SU-DHL-6 (cell line): ENCODE results near the gene CPLX1.
"Not testable (repeated sequence)": the region's sequence is repeated elsewhere in the genome, so short reads cannot be mapped to it uniquely, and the experiment has no call there.

Experiments used
- H2AFZ ChIP-seq: fragments of 200-600 bp; sonication (generic); 2 replicates; pipeline ENCODE4 v1.6.1; 2014; ENCODE audit warnings: low read depth, mild to moderate bottlenecking, moderate library complexity, mixed read lengths, antibody characterized with exemption, low read length; ENCODE audit not compliant: severe bottlenecking
- H3F3A ChIP-seq: fragments of 200-600 bp; shearing (Covaris generic); 2 replicates; pipeline ENCODE4 v1.6.0; 2016; ENCODE audit warnings: antibody characterized with exemption, mild to moderate bottlenecking; ENCODE audit not compliant: insufficient read depth
- H3K27ac ChIP-seq: fragments of 200-600 bp; sonication (generic); 2 replicates; pipeline ENCODE4 v1.5.1; 2016; ENCODE audit warnings: low read depth, mild to moderate bottlenecking, low read length, moderate library complexity, mixed read lengths
- H3K27me3 ChIP-seq: fragments of 200-600 bp; sonication (generic), shearing (Covaris generic); 2 replicates; pipeline ENCODE4 v1.6.0; 2014; ENCODE audit warnings: mild to moderate bottlenecking, low read length
- H3K36me3 ChIP-seq: fragments of 200-600 bp; sonication (generic); 2 replicates; pipeline ENCODE4 v1.6.1; 2014; ENCODE audit warnings: mild to moderate bottlenecking, low read length, mixed read lengths
- H3K4me2 ChIP-seq: fragments of 300-600, 200-600 bp; shearing (Covaris generic), sonication (generic); 2 replicates; pipeline ENCODE4 v1.6.0; 2014; ENCODE audit warnings: low read length, low read depth, mild to moderate bottlenecking; ENCODE audit not compliant: poor library complexity, severe bottlenecking
- H3K4me3 ChIP-seq: fragments of 200-600 bp; sonication (generic); 2 replicates; pipeline ENCODE4 v1.5.1; 2014; ENCODE audit warnings: antibody characterized with exemption, low read length, mild to moderate bottlenecking, mixed read lengths; ENCODE audit not compliant: insufficient read depth, poor library complexity, severe bottlenecking
- H3K79me2 ChIP-seq: fragments of 200-600 bp; sonication (generic); 2 replicates; pipeline ENCODE4 v1.6.1; 2014; ENCODE audit warnings: mild to moderate bottlenecking, low read length, moderate library complexity; ENCODE audit not compliant: insufficient read depth
- H3K9ac ChIP-seq: fragments of 200-600 bp; sonication (generic); 2 replicates; pipeline ENCODE4 v1.7.0; 2014; ENCODE audit warnings: mild to moderate bottlenecking, low read length
- H3K9me2 ChIP-seq: fragments of 200-600 bp; sonication (generic); replicated peaks from 2 replicates; pipeline ENCODE4 v1.6.1; 2014; ENCODE audit warnings: low read length; ENCODE audit not compliant: insufficient read depth
- H3K9me3 ChIP-seq: fragments of 200-600 bp; sonication (generic); 2 replicates; pipeline ENCODE4 v1.6.1; 2014; ENCODE audit warnings: low read length, mixed read lengths; ENCODE audit not compliant: insufficient read depth
- H4K20me1 ChIP-seq: fragments of 200-600 bp; sonication (generic); 2 replicates; pipeline ENCODE4 v1.6.1; 2014; ENCODE audit warnings: low read depth, mild to moderate bottlenecking, antibody characterized with exemption, low read length, moderate library complexity, mixed read lengths
- CTCF ChIP-seq: fragments of 200-600 bp; sonication (generic); IDR thresholded peaks from one replicate; pipeline ENCODE4 v1.5.1; 2017; ENCODE audit warnings: antibody characterized with exemption, mild to moderate bottlenecking, low read length, moderate library complexity; ENCODE audit not compliant: insufficient read depth, poor library complexity, severe bottlenecking
- EZH2phosphoT487 ChIP-seq: fragments of 200-600 bp; sonication (generic), shearing (Covaris generic); conservative IDR thresholded peaks from 2 replicates; pipeline ENCODE4 v1.6.1; 2018; ENCODE audit warnings: mild to moderate bottlenecking, antibody characterized with exemption, low read length, moderate library complexity, mixed read lengths

The CPLX1 gene

GRCh38 chr4:808860-809570 lies 16.9 kb downstream of the CPLX1 start:
- Histone ChIP-seq H2AFZ (no peak overlapping the region), H3K79me2 (no peaks in the 10 kb centered on the region), H4K20me1 (no peaks in the 10 kb centered on the region), H3K9me3 (no peaks in the 10 kb centered on the region), H3K36me3 (no peaks in the 10 kb centered on the region), H3K9me2 (no peaks in the 10 kb centered on the region), H3K4me3 (no peak overlapping the region), H3K27ac (no peak overlapping the region), H3F3A (no peaks in the 10 kb centered on the region), H3K9ac (no peak overlapping the region), H3K27me3 (no peaks in the 10 kb centered on the region), H3K4me2 (no peak overlapping the region)
- TF ChIP-seq EZH2phosphoT487, result no peak
- no peak for TF ChIP-seq CTCF

GRCh38 chr4:807792-808191 lies 18.1 kb downstream of the CPLX1 start:
- no peaks in the 10 kb centered on the region for H3K9me2 ChIP-seq
- no peaks in the 10 kb centered on the region for H4K20me1 ChIP-seq
- H3K27ac ChIP-seq, result no peak overlapping the region
- no peak overlapping the region for H3K4me2 ChIP-seq
- TF ChIP-seq EZH2phosphoT487 (no peak), CTCF (no peak)
- H3K9me3 ChIP-seq, result no peaks in the 10 kb centered on the region
- no peak overlapping the region for H3K9ac ChIP-seq
- no peak overlapping the region for H3K4me3 ChIP-seq
- H3F3A ChIP-seq, result no peaks in the 10 kb centered on the region
- no peak overlapping the region for H2AFZ ChIP-seq
- no peaks in the 10 kb centered on the region for H3K79me2 ChIP-seq
- no peaks in the 10 kb centered on the region for H3K36me3 ChIP-seq
- no peaks in the 10 kb centered on the region for H3K27me3 ChIP-seq

GRCh38 chr4:806979-807378 lies 18.9 kb downstream of the CPLX1 start:
- H3F3A ChIP-seq, H3K4me2 ChIP-seq: not testable (repeated sequence)

GRCh38 chr4:804804-805203 lies 21.1 kb downstream of the CPLX1 start:
- Histone ChIP-seq H3K4me2 (no peak overlapping the region), H4K20me1 (no peaks in the 10 kb centered on the region), H3K79me2 (no peaks in the 10 kb centered on the region), H3K4me3 (no peak overlapping the region), H3K9ac (no peak overlapping the region), H3F3A (peaks cover 6% of the 10 kb centered on the region; the same call in 1 of the 2 replicates), H3K36me3 (no peaks in the 10 kb centered on the region), H2AFZ (no peak overlapping the region), H3K9me3 (peaks cover 7% of the 10 kb centered on the region; the same call in 1 of the 2 replicates), H3K9me2 (no peaks in the 10 kb centered on the region), H3K27ac (no peak overlapping the region), H3K27me3 (no peaks in the 10 kb centered on the region)
- TF ChIP-seq CTCF (no peak), EZH2phosphoT487 (no peak)

More at GRCh38 chr4:806979-807378, 18.9 kb downstream of the CPLX1 start:
- H3K79me2 ChIP-seq, H3K36me3 ChIP-seq, H3K4me3 ChIP-seq, H4K20me1 ChIP-seq, H3K27ac ChIP-seq, H3K9me2 ChIP-seq, H3K9me3 ChIP-seq, H3K9ac ChIP-seq, H2AFZ ChIP-seq, H3K27me3 ChIP-seq: not testable (repeated sequence)
